ENCODE results near the gene C19orf18. TPM values are rescaled to one million over a fixed set of nuclear protein-coding genes. Genes with fewer than 3 reads are reported as not detected.

C19orf18 gene
- total RNA-seq, 1 donor from 2014 or later = 1.2 TPM

DNA sequence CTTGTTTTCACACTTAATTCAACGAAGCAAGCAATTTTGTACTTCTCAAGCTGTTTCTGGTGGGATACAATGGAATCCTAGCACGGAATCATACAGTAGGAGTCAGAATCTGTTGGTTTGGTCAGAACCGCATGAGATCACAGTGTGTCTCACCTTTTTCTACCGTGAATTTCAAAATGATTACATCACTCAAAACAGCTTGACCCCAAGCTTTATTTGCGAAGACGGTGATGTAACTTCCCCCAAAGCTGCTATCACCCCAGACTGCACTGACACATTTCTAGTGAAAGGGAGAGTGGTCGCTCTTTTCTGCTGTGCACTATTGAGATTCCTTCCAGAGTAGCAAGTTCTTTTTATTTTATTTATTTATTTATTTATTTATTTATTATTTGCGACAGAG is 9.6 kb downstream of the C19orf18 start:
- H3K4me3 Mint-ChIP-seq = no peak overlapping the region
- no peaks in the 10 kb centered on the region for H3K4me1 Mint-ChIP-seq
- peaks cover 18% of the 10 kb centered on the region for H3K9me3 Mint-ChIP-seq
- H3K27me3 Mint-ChIP-seq (ENCODE audit: low read depth) = no peaks in the 10 kb centered on the region
- DNase-seq (ENCODE audit: low read depth, low spot score) = no peak
- no peak overlapping the region for H3K27ac Mint-ChIP-seq (ENCODE audit: unreplicated experiment)
- TF ChIP-seq, protein P1, sequence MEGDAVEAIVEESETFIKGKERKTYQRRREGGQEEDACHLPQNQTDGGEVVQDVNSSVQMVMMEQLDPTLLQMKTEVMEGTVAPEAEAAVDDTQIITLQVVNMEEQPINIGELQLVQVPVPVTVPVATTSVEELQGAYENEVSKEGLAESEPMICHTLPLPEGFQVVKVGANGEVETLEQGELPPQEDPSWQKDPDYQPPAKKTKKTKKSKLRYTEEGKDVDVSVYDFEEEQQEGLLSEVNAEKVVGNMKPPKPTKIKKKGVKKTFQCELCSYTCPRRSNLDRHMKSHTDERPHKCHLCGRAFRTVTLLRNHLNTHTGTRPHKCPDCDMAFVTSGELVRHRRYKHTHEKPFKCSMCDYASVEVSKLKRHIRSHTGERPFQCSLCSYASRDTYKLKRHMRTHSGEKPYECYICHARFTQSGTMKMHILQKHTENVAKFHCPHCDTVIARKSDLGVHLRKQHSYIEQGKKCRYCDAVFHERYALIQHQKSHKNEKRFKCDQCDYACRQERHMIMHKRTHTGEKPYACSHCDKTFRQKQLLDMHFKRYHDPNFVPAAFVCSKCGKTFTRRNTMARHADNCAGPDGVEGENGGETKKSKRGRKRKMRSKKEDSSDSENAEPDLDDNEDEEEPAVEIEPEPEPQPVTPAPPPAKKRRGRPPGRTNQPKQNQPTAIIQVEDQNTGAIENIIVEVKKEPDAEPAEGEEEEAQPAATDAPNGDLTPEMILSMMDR (conservative IDR thresholded peaks at IDR 0.05) = no peak
- H3K36me3 Mint-ChIP-seq (ENCODE audit: low read depth) = peaks cover 34% of the 10 kb centered on the region

DNA sequence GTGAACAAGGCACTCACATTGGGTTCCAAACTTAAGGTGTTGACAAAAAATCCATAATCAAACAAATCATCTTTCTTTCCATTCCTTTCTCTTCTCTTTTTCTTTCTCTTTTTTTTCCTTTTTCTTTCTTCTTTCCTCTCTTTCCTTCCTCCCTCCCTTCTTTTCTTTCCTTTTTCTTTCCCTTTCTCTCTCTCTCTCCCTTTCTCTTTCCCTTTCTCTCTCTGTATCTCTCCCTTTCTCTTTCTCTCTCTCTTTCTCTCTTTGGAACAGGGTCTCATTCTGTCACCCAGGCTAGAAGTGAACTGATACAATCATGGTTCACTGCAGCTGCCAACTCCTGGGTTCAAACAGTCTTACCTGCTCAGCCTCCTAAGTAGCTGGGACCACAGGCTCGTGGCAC is 12.5 kb downstream of the C19orf18 start:
- Mint-ChIP-seq H3K36me3 (ENCODE audit: low read depth) (peaks cover 31% of the 10 kb centered on the region), H3K9me3 (peaks cover 19% of the 10 kb centered on the region), H3K4me1 (no peaks in the 10 kb centered on the region), H3K4me3 (no peak overlapping the region), H3K27ac (ENCODE audit: unreplicated experiment) (no peak overlapping the region), H3K27me3 (ENCODE audit: low read depth) (no peaks in the 10 kb centered on the region)
- TF ChIP-seq, protein P1 (conservative IDR thresholded peaks at IDR 0.05) = no peak
- no peak for DNase-seq (ENCODE audit: low read depth, low spot score)

- DNase-seq (ENCODE audit: low read depth, low spot score) = no peak
- peaks cover 24% of the 10 kb centered on the region for H3K36me3 Mint-ChIP-seq (ENCODE audit: low read depth)
- H3K4me1 Mint-ChIP-seq = no peaks in the 10 kb centered on the region
- H3K9me3 Mint-ChIP-seq = peaks cover 19% of the 10 kb centered on the region
- no peaks in the 10 kb centered on the region for H3K27me3 Mint-ChIP-seq (ENCODE audit: low read depth)
- no peak overlapping the region for H3K27ac Mint-ChIP-seq (ENCODE audit: unreplicated experiment)
- H3K4me3 Mint-ChIP-seq = no peak overlapping the region
- TF ChIP-seq, protein P1 (conservative IDR thresholded peaks at IDR 0.05) = no peak
These were observed 19.3 kb downstream of the C19orf18 start for GRCh38 chr19:57954996-57955395.

GRCh38 chr19:57949702-57950101 is 24.6 kb downstream of the C19orf18 start:
- Mint-ChIP-seq H3K4me3 (no peak overlapping the region), H3K27ac (ENCODE audit: unreplicated experiment) (no peak overlapping the region), H3K4me1 (peaks cover 21% of the 10 kb centered on the region), H3K27me3 (ENCODE audit: low read depth) (peaks cover 3% of the 10 kb centered on the region), H3K9me3 (peaks cover 23% of the 10 kb centered on the region), H3K36me3 (ENCODE audit: low read depth) (peaks cover 35% of the 10 kb centered on the region)
- TF ChIP-seq, protein P1 (conservative IDR thresholded peaks at IDR 0.05) = no peak
- DNase-seq (ENCODE audit: low read depth, low spot score) = no peak

DNA sequence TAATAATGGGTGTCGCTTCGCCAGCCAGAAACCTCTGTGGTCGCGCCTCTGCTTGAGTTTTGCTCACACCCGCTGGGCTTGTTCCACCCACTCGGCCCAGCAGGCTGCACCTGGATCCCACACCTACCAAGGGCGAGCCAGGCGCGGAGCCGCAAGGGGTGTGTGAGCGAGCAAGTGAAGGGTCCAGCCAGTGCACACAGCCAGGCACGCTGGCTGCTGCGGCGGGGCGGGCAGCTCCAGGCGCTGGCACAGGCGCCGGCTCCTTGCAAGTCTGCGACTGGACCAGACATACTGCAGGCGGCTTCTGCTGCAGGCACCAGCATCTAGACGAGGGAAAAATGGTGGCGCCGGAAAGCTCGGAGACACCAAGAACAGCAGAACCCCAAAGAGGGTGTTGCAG is 25.0 kb downstream of the C19orf18 start:
- Mint-ChIP-seq H3K4me1 (peaks cover 21% of the 10 kb centered on the region), H3K27me3 (ENCODE audit: low read depth) (peaks cover 3% of the 10 kb centered on the region), H3K9me3 (peaks cover 23% of the 10 kb centered on the region), H3K27ac (ENCODE audit: unreplicated experiment) (no peak overlapping the region), H3K4me3 (no peak overlapping the region), H3K36me3 (ENCODE audit: low read depth) (peaks cover 39% of the 10 kb centered on the region)
- no peak for DNase-seq (ENCODE audit: low read depth, low spot score)
- TF ChIP-seq, protein P1 (conservative IDR thresholded peaks at IDR 0.05) = no peak

Data from neural crest cell (in vitro differentiated cells).